Measurements from ENCODE around the gene MAPK10. TPM values are rescaled to one million over a fixed set of nuclear protein-coding genes. Genes with fewer than 3 reads are reported as not detected.

The MAPK10 gene
- total RNA-seq, 1 experiment from 2014 or later: 0.79 TPM

DNA sequence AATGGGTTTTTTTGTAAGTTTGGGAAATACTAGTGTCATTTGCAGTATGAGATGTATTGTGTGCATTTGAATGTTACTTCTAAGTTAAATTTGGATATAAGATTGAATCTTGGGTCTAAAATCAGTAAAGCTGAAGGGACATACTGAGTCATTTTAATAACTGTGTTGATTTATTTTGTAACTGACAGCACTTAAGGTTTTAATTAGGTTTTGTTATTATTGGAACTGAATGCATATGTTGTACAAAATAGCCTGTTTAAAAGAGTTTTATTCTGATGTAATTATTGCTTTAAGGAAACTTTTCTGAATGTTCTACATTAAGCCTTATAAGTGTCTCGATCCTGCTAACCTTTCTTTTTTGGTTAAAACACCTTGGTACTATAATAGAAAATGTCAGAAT lies 396.6 kb downstream of the MAPK10 start:
- no peaks in the 10 kb centered on the region for H3K36me3 ChIP-seq (ENCODE audit: control insufficient read depth, insufficient read depth, low read length)
- Mint-ChIP-seq H3K4me1 (ENCODE audit: low read depth, unreplicated experiment) (no peaks in the 10 kb centered on the region), H3K27me3 (ENCODE audit: insufficient read depth, unreplicated experiment) (no peaks in the 10 kb centered on the region), H3K27ac (ENCODE audit: unreplicated experiment) (no peak overlapping the region), H3K9me3 (ENCODE audit: unreplicated experiment) (no peaks in the 10 kb centered on the region), H3K4me3 (ENCODE audit: unreplicated experiment) (no peak overlapping the region), H3K36me3 (ENCODE audit: insufficient read depth, unreplicated experiment) (no peaks in the 10 kb centered on the region)
- POLR2A ChIA-PET: no interaction called here
- BruUV-seq (replicated peaks): no TSS peak
- CTCF ChIA-PET: no interaction called here
- TF ChIP-seq, protein P1, sequence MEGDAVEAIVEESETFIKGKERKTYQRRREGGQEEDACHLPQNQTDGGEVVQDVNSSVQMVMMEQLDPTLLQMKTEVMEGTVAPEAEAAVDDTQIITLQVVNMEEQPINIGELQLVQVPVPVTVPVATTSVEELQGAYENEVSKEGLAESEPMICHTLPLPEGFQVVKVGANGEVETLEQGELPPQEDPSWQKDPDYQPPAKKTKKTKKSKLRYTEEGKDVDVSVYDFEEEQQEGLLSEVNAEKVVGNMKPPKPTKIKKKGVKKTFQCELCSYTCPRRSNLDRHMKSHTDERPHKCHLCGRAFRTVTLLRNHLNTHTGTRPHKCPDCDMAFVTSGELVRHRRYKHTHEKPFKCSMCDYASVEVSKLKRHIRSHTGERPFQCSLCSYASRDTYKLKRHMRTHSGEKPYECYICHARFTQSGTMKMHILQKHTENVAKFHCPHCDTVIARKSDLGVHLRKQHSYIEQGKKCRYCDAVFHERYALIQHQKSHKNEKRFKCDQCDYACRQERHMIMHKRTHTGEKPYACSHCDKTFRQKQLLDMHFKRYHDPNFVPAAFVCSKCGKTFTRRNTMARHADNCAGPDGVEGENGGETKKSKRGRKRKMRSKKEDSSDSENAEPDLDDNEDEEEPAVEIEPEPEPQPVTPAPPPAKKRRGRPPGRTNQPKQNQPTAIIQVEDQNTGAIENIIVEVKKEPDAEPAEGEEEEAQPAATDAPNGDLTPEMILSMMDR (IDR thresholded peaks at IDR 0.05; ENCODE audit: insufficient read depth in 1 of 2, low read depth in 1 of 2, low read length in 1 of 2, severe bottlenecking in 1 of 2, unreplicated experiment in 1 of 2): no peak
- H3K4me3 ChIP-seq (ENCODE audit: low read depth, low read length): no peak overlapping the region
- DNase-seq: no peak
- H3K27me3 ChIP-seq (replicated peaks; ENCODE audit: control insufficient read depth, insufficient read depth, low read length): no peaks in the 10 kb centered on the region
- no peaks in the 10 kb centered on the region for H3K4me1 ChIP-seq
- H3K9me3 ChIP-seq: no peaks in the 10 kb centered on the region
- intact Hi-C loops (cut with micrococcal nuclease; ENCODE audit: unreplicated experiment): no loop called here

DNA sequence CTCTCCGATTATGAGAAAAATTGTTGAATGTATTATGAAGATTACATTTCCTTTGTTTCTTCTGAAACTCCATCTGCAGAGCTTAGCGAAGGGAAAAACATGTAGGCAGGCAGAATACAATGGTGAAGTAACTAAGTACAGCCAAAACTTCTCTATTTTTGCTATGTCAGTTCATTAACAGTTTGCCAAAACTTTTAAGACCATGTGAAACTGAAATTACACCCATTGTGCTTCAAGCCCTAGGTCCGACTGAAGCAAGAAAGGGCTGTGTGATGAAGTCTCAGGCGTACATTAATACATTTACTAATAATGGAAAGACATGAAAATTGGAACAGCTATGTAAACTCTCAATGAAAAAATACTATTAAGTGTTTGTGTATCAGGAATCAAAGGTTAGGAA lies 398.0 kb downstream of the MAPK10 start:
- DNase-seq: no peak
- Mint-ChIP-seq H3K9me3 (ENCODE audit: unreplicated experiment) (no peaks in the 10 kb centered on the region), H3K4me3 (ENCODE audit: unreplicated experiment) (no peak overlapping the region), H3K27ac (ENCODE audit: unreplicated experiment) (no peak overlapping the region), H3K4me1 (ENCODE audit: low read depth, unreplicated experiment) (no peaks in the 10 kb centered on the region), H3K27me3 (ENCODE audit: insufficient read depth, unreplicated experiment) (no peaks in the 10 kb centered on the region), H3K36me3 (ENCODE audit: insufficient read depth, unreplicated experiment) (no peaks in the 10 kb centered on the region)
- Histone ChIP-seq H3K4me3 (ENCODE audit: low read depth, low read length) (no peak overlapping the region), H3K4me1 (no peaks in the 10 kb centered on the region), H3K27me3 (replicated peaks; ENCODE audit: control insufficient read depth, insufficient read depth, low read length) (no peaks in the 10 kb centered on the region), H3K9me3 (no peaks in the 10 kb centered on the region), H3K36me3 (ENCODE audit: control insufficient read depth, insufficient read depth, low read length) (no peaks in the 10 kb centered on the region)
- POLR2A ChIA-PET: no interaction called here
- no TSS peak for BruUV-seq (replicated peaks)
- CTCF ChIA-PET: interaction anchor here (0.9 kb wide), 1 partner anchor 165 kb away, joined by 3 read pairs; no protein-coding TSS in a partner anchor
- intact Hi-C loops (cut with micrococcal nuclease; ENCODE audit: unreplicated experiment): no loop called here
- TF ChIP-seq, protein P1 (IDR thresholded peaks at IDR 0.05; ENCODE audit: insufficient read depth in 1 of 2, low read depth in 1 of 2, low read length in 1 of 2, severe bottlenecking in 1 of 2, unreplicated experiment in 1 of 2): no peak

DNA sequence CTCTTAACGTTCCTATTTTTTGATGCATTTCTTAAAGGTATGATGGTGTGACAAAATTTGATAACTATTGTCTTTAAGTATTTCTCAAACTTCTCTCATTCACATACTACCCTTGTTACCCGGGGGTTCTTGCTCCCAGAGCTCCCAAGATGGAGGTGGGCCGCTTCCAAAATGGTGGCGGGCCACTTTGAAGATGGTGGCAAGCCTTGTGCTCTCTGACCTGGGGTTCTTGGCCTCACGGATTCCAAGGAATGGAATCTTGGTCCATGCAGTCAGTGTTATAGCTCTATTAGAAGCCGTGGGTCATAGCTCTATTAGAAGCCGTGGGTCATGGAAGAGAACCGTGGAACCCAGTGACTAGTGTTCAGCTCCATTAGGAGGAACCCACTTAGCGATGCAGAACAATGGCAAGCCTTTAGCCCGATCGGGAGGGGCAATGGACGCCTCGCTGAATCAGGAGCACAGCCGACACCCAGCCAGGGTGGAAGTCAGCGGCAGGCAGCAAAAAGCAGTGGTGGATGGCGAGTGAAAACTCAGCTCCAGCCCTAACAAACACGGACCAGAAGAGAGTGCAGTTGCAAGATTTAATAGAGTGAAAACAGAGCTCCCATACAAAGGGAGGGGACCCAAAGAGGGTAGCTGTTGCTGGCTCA lies 403.4 kb downstream of the MAPK10 start:
- H3K36me3 Mint-ChIP-seq (ENCODE audit: insufficient read depth, unreplicated experiment): no peaks in the 10 kb centered on the region
- POLR2A ChIA-PET: no interaction called here
- no peak for DNase-seq
- BruUV-seq (replicated peaks): no TSS peak
- no peaks in the 10 kb centered on the region for H3K27me3 ChIP-seq (replicated peaks; ENCODE audit: control insufficient read depth, insufficient read depth, low read length)
- TF ChIP-seq, protein P1 (IDR thresholded peaks at IDR 0.05; ENCODE audit: insufficient read depth in 1 of 2, low read depth in 1 of 2, low read length in 1 of 2, severe bottlenecking in 1 of 2, unreplicated experiment in 1 of 2): no peak
- no peak overlapping the region for H3K4me3 Mint-ChIP-seq (ENCODE audit: unreplicated experiment)
- H3K4me3 ChIP-seq (ENCODE audit: low read depth, low read length): no peak overlapping the region
- H3K9me3 Mint-ChIP-seq (ENCODE audit: unreplicated experiment): no peaks in the 10 kb centered on the region
- H3K4me1 Mint-ChIP-seq (ENCODE audit: low read depth, unreplicated experiment): peaks cover 6% of the 10 kb centered on the region
- no peaks in the 10 kb centered on the region; the same call in 1 of the 2 replicates for H3K9me3 ChIP-seq
- intact Hi-C loops (cut with micrococcal nuclease; ENCODE audit: unreplicated experiment): no loop called here
- H3K4me1 ChIP-seq: peaks cover 4% of the 10 kb centered on the region; the same call in 1 of the 2 replicates
- no peaks in the 10 kb centered on the region for H3K36me3 ChIP-seq (ENCODE audit: control insufficient read depth, insufficient read depth, low read length)
- H3K27ac Mint-ChIP-seq (ENCODE audit: unreplicated experiment): no peak overlapping the region
- no peaks in the 10 kb centered on the region for H3K27me3 Mint-ChIP-seq (ENCODE audit: insufficient read depth, unreplicated experiment)
- CTCF ChIA-PET: no interaction called here
